HL-60 (cell line): ENCODE measurements around the gene CEP44.

Experiments
- DNase-seq, 2 experiments: peaks; one replicate each; pipeline ENCODE4 v3.0.0-alpha.2; 2010 to 2020; ENCODE audit warnings: low read depth in 1 of 2, low spot score in 1 of 2
- H3K27ac ChIP-seq: fragments of 250-450 bp; sonication (Bioruptor Pico); replicated peaks from 2 replicates; pipeline ENCODE4 v1.5.1; 2020; ENCODE audit warnings: mild to moderate bottlenecking, moderate library complexity
- H3K27me3 ChIP-seq: fragments of 250-450 bp; sonication (Bioruptor Pico); 2 replicates; pipeline ENCODE4 v1.5.1; 2021; ENCODE audit warnings: mild to moderate bottlenecking, moderate library complexity; ENCODE audit not compliant: insufficient read depth, poor library complexity, severe bottlenecking
- H3K4me3 ChIP-seq: replicated peaks from 2 replicates; pipeline ENCODE4 v1.5.1; 2011; ENCODE audit warnings: mild to moderate bottlenecking, control low read depth, low read length; ENCODE audit not compliant: insufficient read depth
- CTCF ChIP-seq: IDR thresholded peaks from one replicate; pipeline ENCODE4 v1.5.1; 2011; ENCODE audit warnings: low read length, control low read depth, inconsistent platforms; ENCODE audit not compliant: insufficient read depth
- GABPA ChIP-seq: IDR thresholded peaks from 2 replicates; pipeline ENCODE4 v1.6.1; 2012; ENCODE audit warnings: low read depth
- POLR2AphosphoS5 ChIP-seq: IDR thresholded peaks from 2 replicates; pipeline ENCODE4 v1.6.1; 2012; ENCODE audit warnings: low read depth
- REST ChIP-seq: IDR thresholded peaks from 2 replicates; pipeline ENCODE4 v1.6.1; 2012; ENCODE audit warnings: low read depth; ENCODE audit not compliant: insufficient replicate concordance
- SPI1 ChIP-seq: IDR thresholded peaks from 2 replicates; pipeline ENCODE4 v1.6.1; 2012; ENCODE audit warnings: low read depth, mild to moderate bottlenecking, borderline replicate concordance

The CEP44 gene

GRCh38 chr4:174273930-174274329 lies 9.8 kb upstream of the CEP44 start:
- no peak overlapping the region for H3K4me3 ChIP-seq
- no peak overlapping the region for H3K27ac ChIP-seq
- no peak for DNase-seq
- TF ChIP-seq SPI1 (no peak), CTCF (no peak)
- no peaks in the 10 kb centered on the region for H3K27me3 ChIP-seq

DNA sequence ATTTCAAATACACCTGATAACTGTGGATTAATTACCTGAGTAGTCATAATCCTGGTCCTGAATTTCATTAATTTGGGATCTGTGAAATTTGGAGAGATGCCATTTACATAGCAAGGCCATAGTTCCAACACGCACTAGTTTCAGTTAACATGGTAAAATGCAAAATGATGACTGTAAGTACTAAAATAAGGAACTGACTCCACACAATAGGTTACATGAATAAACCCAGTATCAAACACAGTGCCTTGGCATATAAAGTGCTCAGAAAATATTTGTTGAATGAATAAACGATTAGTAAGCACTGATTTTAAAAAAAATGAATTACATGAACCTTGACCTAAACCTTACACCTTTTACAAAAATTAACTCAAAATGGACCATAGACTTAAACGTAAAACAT lies 9.3 kb upstream of the CEP44 start:
- no peaks in the 10 kb centered on the region for H3K27me3 ChIP-seq
- TF ChIP-seq GABPA (no peak), SPI1 (peak; percentile 34)
- DNase-seq = no peak
- H3K4me3 ChIP-seq = no peak overlapping the region
- H3K27ac ChIP-seq = no peak overlapping the region

DNA sequence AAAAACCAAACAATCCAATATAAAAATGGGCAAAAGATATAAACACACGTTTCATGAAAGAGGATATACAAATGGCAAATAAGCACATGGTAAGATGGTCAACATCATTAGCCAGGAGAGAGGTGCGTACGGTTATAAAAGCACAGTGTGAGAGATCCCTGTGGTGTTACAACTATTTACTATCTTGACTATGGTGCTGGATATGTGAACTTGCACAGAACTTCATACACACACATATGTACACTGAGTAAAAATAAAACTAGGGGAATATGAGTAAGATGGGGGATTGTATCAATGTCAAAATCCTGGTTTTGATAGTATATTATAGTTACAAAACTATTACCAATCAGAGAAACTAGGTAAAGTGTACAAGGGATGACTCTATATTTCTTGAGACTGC lies 8.6 kb upstream of the CEP44 start:
- H3K27ac ChIP-seq = no peak overlapping the region
- TF ChIP-seq POLR2AphosphoS5 = no peak
- TF ChIP-seq REST = no peak
- TF ChIP-seq GABPA = no peak
- no peak for TF ChIP-seq CTCF
- no peak for TF ChIP-seq SPI1
- H3K4me3 ChIP-seq = no peak overlapping the region
- DNase-seq = no peak
- no peaks in the 10 kb centered on the region for H3K27me3 ChIP-seq

DNA sequence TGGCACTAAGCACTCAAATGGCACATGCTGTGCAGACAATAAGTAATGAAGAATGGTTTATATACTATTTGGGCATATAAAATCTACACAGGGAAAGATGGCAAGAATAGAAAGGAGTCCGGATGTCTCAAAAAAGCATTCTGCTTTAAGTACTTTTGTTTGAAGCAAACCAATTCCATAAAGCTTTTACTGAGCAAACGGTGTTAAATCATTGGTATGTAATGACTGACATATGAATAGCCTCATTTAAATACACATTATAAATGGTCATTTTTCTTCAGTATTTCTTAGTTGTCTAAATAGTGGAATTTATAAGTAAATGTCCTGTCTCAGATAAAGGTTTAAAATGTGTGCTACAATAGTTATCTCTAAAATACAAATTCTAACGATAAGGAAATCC lies 6.3 kb upstream of the CEP44 start:
- TF ChIP-seq POLR2AphosphoS5 (no peak), SPI1 (no peak), CTCF (no peak), GABPA (no peak), REST (no peak)
- no peaks in the 10 kb centered on the region for H3K27me3 ChIP-seq
- DNase-seq = no peak
- no peak overlapping the region for H3K4me3 ChIP-seq
- H3K27ac ChIP-seq = no peak overlapping the region
